Measurements from ENCODE around the gene PIEZO2. TPM values are rescaled to one million over a fixed set of nuclear protein-coding genes. Genes with fewer than 3 reads are reported as not detected.

Gene PIEZO2
- total and polyA plus RNA-seq, 2 of the 8 experiments (the other 6 are each of a cell fraction or from before 2014, with no cell fraction given) = 4.7 to 16.5 TPM

DNA sequence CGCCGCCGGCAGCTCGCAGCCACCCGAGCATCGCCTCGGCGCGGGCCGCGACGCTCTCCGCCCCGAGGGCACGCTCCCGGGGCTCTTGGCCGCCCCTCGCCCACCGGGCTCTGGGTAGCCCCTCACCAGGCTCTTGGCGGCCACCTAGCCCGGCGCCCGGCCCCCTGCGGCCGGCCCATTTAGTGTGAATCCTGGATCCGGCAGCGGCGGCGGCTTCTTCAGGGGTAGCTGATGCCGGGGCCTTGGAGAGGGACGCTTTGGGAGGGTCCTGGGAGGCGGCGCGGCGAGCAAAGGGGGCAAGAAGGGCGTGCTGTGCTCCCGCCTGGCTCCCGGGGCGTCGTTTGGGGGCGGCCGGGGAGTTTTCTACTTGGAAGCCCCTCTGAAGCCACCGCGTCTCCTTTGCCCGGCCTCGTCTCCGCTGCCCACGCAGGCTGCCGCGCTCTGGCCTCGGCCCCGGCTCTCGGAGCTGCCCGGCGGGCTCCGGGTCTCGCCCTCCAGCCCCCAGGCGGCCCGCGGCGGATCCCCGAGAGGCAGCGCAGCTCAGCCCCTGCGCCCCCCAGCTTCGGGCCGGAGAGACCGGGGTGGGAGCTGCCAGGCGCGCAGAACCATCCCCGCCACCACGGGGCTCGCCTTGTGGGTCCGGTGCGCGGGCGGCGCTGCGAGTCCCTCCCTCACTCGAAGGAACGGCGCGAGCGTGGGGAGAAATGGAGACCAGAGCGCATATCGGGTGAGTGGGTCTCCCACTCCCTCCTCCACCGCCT lies 509 bp downstream of the PIEZO2 start (continued):
- TF ChIP-seq, protein P1, sequence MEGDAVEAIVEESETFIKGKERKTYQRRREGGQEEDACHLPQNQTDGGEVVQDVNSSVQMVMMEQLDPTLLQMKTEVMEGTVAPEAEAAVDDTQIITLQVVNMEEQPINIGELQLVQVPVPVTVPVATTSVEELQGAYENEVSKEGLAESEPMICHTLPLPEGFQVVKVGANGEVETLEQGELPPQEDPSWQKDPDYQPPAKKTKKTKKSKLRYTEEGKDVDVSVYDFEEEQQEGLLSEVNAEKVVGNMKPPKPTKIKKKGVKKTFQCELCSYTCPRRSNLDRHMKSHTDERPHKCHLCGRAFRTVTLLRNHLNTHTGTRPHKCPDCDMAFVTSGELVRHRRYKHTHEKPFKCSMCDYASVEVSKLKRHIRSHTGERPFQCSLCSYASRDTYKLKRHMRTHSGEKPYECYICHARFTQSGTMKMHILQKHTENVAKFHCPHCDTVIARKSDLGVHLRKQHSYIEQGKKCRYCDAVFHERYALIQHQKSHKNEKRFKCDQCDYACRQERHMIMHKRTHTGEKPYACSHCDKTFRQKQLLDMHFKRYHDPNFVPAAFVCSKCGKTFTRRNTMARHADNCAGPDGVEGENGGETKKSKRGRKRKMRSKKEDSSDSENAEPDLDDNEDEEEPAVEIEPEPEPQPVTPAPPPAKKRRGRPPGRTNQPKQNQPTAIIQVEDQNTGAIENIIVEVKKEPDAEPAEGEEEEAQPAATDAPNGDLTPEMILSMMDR (IDR thresholded peaks at IDR 0.05; ENCODE audit: control extremely low read depth in 1 of 3, insufficient read depth in 1 of 3, low read depth in 1 of 3, low read length in 3 of 3) = no peak
- TF ChIP-seq SP4 (IDR thresholded peaks at IDR 0.05; ENCODE audit: low read length) = no peak
- TF ChIP-seq, protein P2, sequence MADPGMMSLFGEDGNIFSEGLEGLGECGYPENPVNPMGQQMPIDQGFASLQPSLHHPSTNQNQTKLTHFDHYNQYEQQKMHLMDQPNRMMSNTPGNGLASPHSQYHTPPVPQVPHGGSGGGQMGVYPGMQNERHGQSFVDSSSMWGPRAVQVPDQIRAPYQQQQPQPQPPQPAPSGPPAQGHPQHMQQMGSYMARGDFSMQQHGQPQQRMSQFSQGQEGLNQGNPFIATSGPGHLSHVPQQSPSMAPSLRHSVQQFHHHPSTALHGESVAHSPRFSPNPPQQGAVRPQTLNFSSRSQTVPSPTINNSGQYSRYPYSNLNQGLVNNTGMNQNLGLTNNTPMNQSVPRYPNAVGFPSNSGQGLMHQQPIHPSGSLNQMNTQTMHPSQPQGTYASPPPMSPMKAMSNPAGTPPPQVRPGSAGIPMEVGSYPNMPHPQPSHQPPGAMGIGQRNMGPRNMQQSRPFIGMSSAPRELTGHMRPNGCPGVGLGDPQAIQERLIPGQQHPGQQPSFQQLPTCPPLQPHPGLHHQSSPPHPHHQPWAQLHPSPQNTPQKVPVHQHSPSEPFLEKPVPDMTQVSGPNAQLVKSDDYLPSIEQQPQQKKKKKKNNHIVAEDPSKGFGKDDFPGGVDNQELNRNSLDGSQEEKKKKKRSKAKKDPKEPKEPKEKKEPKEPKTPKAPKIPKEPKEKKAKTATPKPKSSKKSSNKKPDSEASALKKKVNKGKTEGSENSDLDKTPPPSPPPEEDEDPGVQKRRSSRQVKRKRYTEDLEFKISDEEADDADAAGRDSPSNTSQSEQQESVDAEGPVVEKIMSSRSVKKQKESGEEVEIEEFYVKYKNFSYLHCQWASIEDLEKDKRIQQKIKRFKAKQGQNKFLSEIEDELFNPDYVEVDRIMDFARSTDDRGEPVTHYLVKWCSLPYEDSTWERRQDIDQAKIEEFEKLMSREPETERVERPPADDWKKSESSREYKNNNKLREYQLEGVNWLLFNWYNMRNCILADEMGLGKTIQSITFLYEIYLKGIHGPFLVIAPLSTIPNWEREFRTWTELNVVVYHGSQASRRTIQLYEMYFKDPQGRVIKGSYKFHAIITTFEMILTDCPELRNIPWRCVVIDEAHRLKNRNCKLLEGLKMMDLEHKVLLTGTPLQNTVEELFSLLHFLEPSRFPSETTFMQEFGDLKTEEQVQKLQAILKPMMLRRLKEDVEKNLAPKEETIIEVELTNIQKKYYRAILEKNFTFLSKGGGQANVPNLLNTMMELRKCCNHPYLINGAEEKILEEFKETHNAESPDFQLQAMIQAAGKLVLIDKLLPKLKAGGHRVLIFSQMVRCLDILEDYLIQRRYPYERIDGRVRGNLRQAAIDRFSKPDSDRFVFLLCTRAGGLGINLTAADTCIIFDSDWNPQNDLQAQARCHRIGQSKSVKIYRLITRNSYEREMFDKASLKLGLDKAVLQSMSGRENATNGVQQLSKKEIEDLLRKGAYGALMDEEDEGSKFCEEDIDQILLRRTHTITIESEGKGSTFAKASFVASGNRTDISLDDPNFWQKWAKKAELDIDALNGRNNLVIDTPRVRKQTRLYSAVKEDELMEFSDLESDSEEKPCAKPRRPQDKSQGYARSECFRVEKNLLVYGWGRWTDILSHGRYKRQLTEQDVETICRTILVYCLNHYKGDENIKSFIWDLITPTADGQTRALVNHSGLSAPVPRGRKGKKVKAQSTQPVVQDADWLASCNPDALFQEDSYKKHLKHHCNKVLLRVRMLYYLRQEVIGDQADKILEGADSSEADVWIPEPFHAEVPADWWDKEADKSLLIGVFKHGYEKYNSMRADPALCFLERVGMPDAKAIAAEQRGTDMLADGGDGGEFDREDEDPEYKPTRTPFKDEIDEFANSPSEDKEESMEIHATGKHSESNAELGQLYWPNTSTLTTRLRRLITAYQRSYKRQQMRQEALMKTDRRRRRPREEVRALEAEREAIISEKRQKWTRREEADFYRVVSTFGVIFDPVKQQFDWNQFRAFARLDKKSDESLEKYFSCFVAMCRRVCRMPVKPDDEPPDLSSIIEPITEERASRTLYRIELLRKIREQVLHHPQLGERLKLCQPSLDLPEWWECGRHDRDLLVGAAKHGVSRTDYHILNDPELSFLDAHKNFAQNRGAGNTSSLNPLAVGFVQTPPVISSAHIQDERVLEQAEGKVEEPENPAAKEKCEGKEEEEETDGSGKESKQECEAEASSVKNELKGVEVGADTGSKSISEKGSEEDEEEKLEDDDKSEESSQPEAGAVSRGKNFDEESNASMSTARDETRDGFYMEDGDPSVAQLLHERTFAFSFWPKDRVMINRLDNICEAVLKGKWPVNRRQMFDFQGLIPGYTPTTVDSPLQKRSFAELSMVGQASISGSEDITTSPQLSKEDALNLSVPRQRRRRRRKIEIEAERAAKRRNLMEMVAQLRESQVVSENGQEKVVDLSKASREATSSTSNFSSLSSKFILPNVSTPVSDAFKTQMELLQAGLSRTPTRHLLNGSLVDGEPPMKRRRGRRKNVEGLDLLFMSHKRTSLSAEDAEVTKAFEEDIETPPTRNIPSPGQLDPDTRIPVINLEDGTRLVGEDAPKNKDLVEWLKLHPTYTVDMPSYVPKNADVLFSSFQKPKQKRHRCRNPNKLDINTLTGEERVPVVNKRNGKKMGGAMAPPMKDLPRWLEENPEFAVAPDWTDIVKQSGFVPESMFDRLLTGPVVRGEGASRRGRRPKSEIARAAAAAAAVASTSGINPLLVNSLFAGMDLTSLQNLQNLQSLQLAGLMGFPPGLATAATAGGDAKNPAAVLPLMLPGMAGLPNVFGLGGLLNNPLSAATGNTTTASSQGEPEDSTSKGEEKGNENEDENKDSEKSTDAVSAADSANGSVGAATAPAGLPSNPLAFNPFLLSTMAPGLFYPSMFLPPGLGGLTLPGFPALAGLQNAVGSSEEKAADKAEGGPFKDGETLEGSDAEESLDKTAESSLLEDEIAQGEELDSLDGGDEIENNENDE (IDR thresholded peaks at IDR 0.05; ENCODE audit: insufficient replicate concordance, low read length) = no peak
- TF ChIP-seq, protein P3, sequence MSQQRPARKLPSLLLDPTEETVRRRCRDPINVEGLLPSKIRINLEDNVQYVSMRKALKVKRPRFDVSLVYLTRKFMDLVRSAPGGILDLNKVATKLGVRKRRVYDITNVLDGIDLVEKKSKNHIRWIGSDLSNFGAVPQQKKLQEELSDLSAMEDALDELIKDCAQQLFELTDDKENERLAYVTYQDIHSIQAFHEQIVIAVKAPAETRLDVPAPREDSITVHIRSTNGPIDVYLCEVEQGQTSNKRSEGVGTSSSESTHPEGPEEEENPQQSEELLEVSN (IDR thresholded peaks at IDR 0.05) = 0 out of 2 replicates have a peak, but pooled peaks have one; percentile 4
- 0 out of 2 replicates have a peak, but pooled peaks have one; percentile 41 for TF ChIP-seq PHF8 (conservative IDR thresholded peaks at IDR 0.05; ENCODE audit: low read depth, low read length)
- TF ChIP-seq, protein P4, sequence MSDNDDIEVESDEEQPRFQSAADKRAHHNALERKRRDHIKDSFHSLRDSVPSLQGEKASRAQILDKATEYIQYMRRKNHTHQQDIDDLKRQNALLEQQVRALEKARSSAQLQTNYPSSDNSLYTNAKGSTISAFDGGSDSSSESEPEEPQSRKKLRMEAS (IDR thresholded peaks at IDR 0.05) = no peak; the same call in 1 of the 2 replicates
